Testis (tissue), 3 donors: Measurements from ENCODE around the gene EHMT1. TPM values are rescaled to one million over a fixed set of nuclear protein-coding genes. Genes with fewer than 3 reads are reported as not detected.

Experiments used
- DNase-seq: peaks from one replicate; pipeline ENCODE4 v3.0.0-alpha.2; 2019
- H3K27ac ChIP-seq, 2 donors: fragments of 200-600 bp; sonication (generic); one replicate each; pipeline ENCODE4 v1.5.1; 2019
- H3K27me3 ChIP-seq: fragments of 200-600 bp; sonication (generic); one replicate; pipeline ENCODE4 v1.5.1; 2019
- H3K36me3 ChIP-seq: fragments of 200-600 bp; sonication (generic); one replicate; pipeline ENCODE4 v1.5.1; 2017; ENCODE audit warnings: low read depth; ENCODE audit errors: missing control alignments
- H3K4me1 ChIP-seq: fragments of 200-600 bp; sonication (generic); one replicate; pipeline ENCODE4 v1.5.1; 2019
- H3K4me3 ChIP-seq, 2 donors: fragments of 200-600 bp; sonication (generic); one replicate each; pipeline ENCODE4 v1.5.1; 2017 to 2019
- H3K9me3 ChIP-seq: fragments of 200-600 bp; sonication (generic); one replicate; pipeline ENCODE4 v1.5.1; 2017
- CTCF ChIP-seq, 3 experiments: fragments of 450-650 bp in 2 of 3; fragments of 200-600 bp in 1 of 3; sonication (generic) in 1 of 3; IDR thresholded peaks; one replicate each; pipeline ENCODE4 v1.5.1; 2016 to 2019; ENCODE audit warnings: antibody characterized with exemption in 3 of 3, mild to moderate bottlenecking in 2 of 3, moderate library complexity in 1 of 3
- POLR2A ChIP-seq: fragments of 450-650 bp; IDR thresholded peaks from one replicate; pipeline ENCODE4 v1.6.1; 2017; ENCODE audit warnings: antibody characterized with exemption, mild to moderate bottlenecking, moderate library complexity
- WGBS, 2 donors: methylation state at CpG; one replicate each; pipeline ENCODE4 v1.1.5; 2018; 5-methylcytosine and 5-hydroxymethylcytosine counted together
- intact Hi-C: fragments of 100-400 bp; cut with DNase I; formaldehyde crosslinking; loops from one replicate; pipeline ENCODE4 v1.15.1; 2023; ENCODE audit warnings: low total_unique reads
- polyA plus RNA-seq: library from polyadenylated mRNA; stranded (reverse); fragments of 350-450 nt; fragmentation: Illumina TruSeq; extraction: RNeasy Lipid Tissue Mini Kit (QIAGEN cat#74804); gene quantifications from one replicate; pipeline ENCODE4 v1.2.3, GENCODE V29; 2014; ENCODE audit warnings: low read depth, low replicate concordance; ENCODE audit not compliant: insufficient read depth
- total RNA-seq, 2 donors: library from RNA; depleted of rRNA; stranded (reverse); fragments of >200 nt; gene quantifications; one replicate each; pipeline ENCODE4 v1.2.3, GENCODE V29; 2016

The EHMT1 gene
- total and polyA plus RNA-seq, 3 donors from 2014 or later, result 116 to 207 (median 193) TPM

DNA sequence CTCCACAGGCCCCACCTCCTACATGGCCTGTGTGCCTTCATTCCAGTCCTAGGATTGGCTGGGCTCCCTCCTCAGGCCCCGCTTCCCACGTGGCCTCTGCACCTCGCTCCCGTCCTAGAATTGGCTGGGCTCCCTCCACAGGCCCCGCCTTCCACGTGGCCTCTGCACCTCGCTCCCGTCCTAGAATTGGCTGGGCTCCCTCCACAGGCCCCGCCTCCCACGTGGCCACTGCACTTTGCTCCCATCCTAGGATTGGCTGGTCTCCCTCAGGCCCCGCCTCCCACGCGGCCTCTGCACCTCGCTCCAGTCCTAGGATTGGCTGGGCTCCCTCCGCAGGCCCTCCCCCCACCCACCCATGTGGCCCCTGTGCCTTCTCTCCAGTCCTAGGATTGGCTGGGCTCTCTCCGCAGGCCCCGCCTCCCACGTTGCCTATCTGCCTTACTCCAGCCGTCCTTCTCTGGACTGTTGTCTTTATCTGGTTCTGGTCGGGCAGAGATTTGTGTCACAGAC lies 213.4 kb downstream of the EHMT1 start:
- Histone ChIP-seq H3K9me3 (no peaks in the 10 kb centered on the region), H3K4me3 (peak overlapping the region in 1 of 2 donors; percentile 34), H3K36me3 (no peaks in the 10 kb centered on the region), H3K27ac (no peak overlapping the region), H3K27me3 (no peaks in the 10 kb centered on the region), H3K4me1 (no peaks in the 10 kb centered on the region)
- intact Hi-C loops, result no loop called here
- WGBS, 2 donors, result 61 to 86% methylated on average over 20 of the region's 20 CpGs
- peak; percentile 82 for DNase-seq
- no peak for TF ChIP-seq POLR2A

GRCh38 chr9:137832830-137833590 lies 214.2 kb downstream of the EHMT1 start:
- H3K36me3 ChIP-seq, result no peaks in the 10 kb centered on the region
- DNase-seq, result no peak
- H3K9me3 ChIP-seq, result no peaks in the 10 kb centered on the region
- no peak overlapping the region for H3K27ac ChIP-seq
- intact Hi-C loops, result no loop called here
- H3K4me3 ChIP-seq, result peak overlapping the region in 1 of 2 donors; percentile 34
- TF ChIP-seq CTCF (IDR thresholded peaks at IDR 0.05), result no peak
- no peak for TF ChIP-seq POLR2A
- H3K4me1 ChIP-seq, result no peaks in the 10 kb centered on the region
- H3K27me3 ChIP-seq, result no peaks in the 10 kb centered on the region
- 69 to 80% methylated on average over 35 to 41 of the region's 44 CpGs for WGBS, 2 donors

- TF ChIP-seq CTCF (IDR thresholded peaks at IDR 0.05), result no peak
- no peak for TF ChIP-seq POLR2A
- Histone ChIP-seq H3K36me3 (no peaks in the 10 kb centered on the region), H3K9me3 (no peaks in the 10 kb centered on the region), H3K27ac (no peak overlapping the region), H3K27me3 (no peaks in the 10 kb centered on the region), H3K4me1 (no peaks in the 10 kb centered on the region), H3K4me3 (peak overlapping the region in 1 of 2 donors; percentile 29)
- intact Hi-C loops, result no loop called here
- WGBS, 2 donors, result 50 to 81% methylated on average over 28 to 72 of the region's 73 CpGs
- DNase-seq, result no peak
These were observed 215.2 kb downstream of the EHMT1 start for GRCh38 chr9:137833721-137834613.

GRCh38 chr9:137834846-137835546 lies 216.2 kb downstream of the EHMT1 start:
- peak overlapping the region in 1 of 2 donors; percentile 29 for H3K4me3 ChIP-seq
- TF ChIP-seq POLR2A (no peak), CTCF (IDR thresholded peaks at IDR 0.05) (no peak)
- intact Hi-C loops, result no loop called here
- H3K27me3 ChIP-seq, result no peaks in the 10 kb centered on the region
- no peak overlapping the region for H3K27ac ChIP-seq
- H3K4me1 ChIP-seq, result no peaks in the 10 kb centered on the region
- WGBS, 2 donors, result 73 to 82% methylated on average over 36 to 66 of the region's 66 CpGs
- no peak for DNase-seq
- H3K9me3 ChIP-seq, result no peaks in the 10 kb centered on the region
- H3K36me3 ChIP-seq, result no peaks in the 10 kb centered on the region
